HFFc6 (cell line): Measurements from ENCODE around the gene OR9A2. TPM values are rescaled to one million over a fixed set of nuclear protein-coding genes. Genes with fewer than 3 reads are reported as not detected.
"Not testable (repeated sequence)": the region's sequence is repeated elsewhere in the genome, so short reads cannot be mapped to it uniquely, and the experiment has no call there.

ENCODE experiments used
- DNase-seq: peaks from one replicate; pipeline ENCODE4 v3.0.0-alpha.2; 2018
- H3K27ac Mint-ChIP-seq: 2 replicates; pipeline ENCODE4 v1.8.0; 2020; ENCODE audit warnings: mild to moderate bottlenecking, mixed read lengths
- H3K27me3 Mint-ChIP-seq: 2 replicates; pipeline ENCODE4 v1.8.0; 2021; ENCODE audit warnings: mild to moderate bottlenecking, moderate library complexity, mixed read lengths; ENCODE audit not compliant: insufficient read depth
- H3K36me3 Mint-ChIP-seq: 2 replicates; pipeline ENCODE4 v1.8.0; 2021; ENCODE audit warnings: low read depth, mixed read lengths
- H3K4me1 Mint-ChIP-seq: 2 replicates; pipeline ENCODE4 v1.8.0; 2020; ENCODE audit warnings: low read depth, mixed read lengths
- H3K4me3 Mint-ChIP-seq: 2 replicates; pipeline ENCODE4 v1.8.0; 2020; ENCODE audit warnings: mild to moderate bottlenecking, moderate library complexity, mixed read lengths
- H3K9me3 Mint-ChIP-seq: 2 replicates; pipeline ENCODE4 v1.8.0; 2020; ENCODE audit warnings: mild to moderate bottlenecking, mixed read lengths
- CTCF ChIP-seq: fragments of 200-600 bp; sonication (generic); IDR thresholded peaks from 2 replicates; pipeline ENCODE4 v1.5.0; 2021; ENCODE audit warnings: antibody characterized with exemption, mild to moderate bottlenecking
- total RNA-seq, 6 experiments: library from RNA; stranded (reverse); fragmentation: NEBNext Ultra II Directional; extraction: Animal tissue kit (Norgen Biotek cat#: 25700); gene quantifications; 2 replicates in 1 of 6; 3 replicates in 5 of 6; pipeline ENCODE4 v1.2.3, GENCODE V29; 2021

Gene OR9A2
- total RNA-seq, 6 experiments from 2014 or later: not detected

GRCh38 chr7:142984297-142984696 is 42.6 kb downstream of the OR9A2 start:
- Mint-ChIP-seq H3K4me1 (no peaks in the 10 kb centered on the region), H3K4me3 (no peak overlapping the region), H3K9me3 (peaks cover 5% of the 10 kb centered on the region; the same call in 1 of the 2 replicates), H3K27ac (no peak overlapping the region), H3K36me3 (no peaks in the 10 kb centered on the region), H3K27me3 (peaks cover 4% of the 10 kb centered on the region; the same call in 1 of the 2 replicates)
- no peak for TF ChIP-seq CTCF
- no peak for DNase-seq

- DNase-seq: no peak
- Mint-ChIP-seq H3K4me1 (no peaks in the 10 kb centered on the region), H3K9me3 (peaks cover 5% of the 10 kb centered on the region; the same call in 1 of the 2 replicates), H3K4me3 (no peak overlapping the region), H3K36me3 (no peaks in the 10 kb centered on the region), H3K27me3 (peaks cover 4% of the 10 kb centered on the region; the same call in 1 of the 2 replicates), H3K27ac (no peak overlapping the region)
- TF ChIP-seq CTCF: no peak
Measured at GRCh38 chr7:142983825-142984224, 43.1 kb downstream of the OR9A2 start.

- DNase-seq, H3K27me3 Mint-ChIP-seq, H3K27ac Mint-ChIP-seq, H3K36me3 Mint-ChIP-seq, H3K4me1 Mint-ChIP-seq, H3K9me3 Mint-ChIP-seq, H3K4me3 Mint-ChIP-seq: not testable (repeated sequence)
Measured at GRCh38 chr7:142978402-142978801, 48.5 kb downstream of the OR9A2 start.

Other genes starting within 250 kb of the OR9A2 start
- gene EPHB6, start 172.1 kb downstream of the OR9A2 start, total RNA-seq: under 1 TPM; 0.26 to 0.69 (median 0.33) TPM
- not detected for gene TRPV6, start 141.4 kb downstream of the OR9A2 start, total RNA-seq
- gene TRPV5, start 93.4 kb downstream of the OR9A2 start, total RNA-seq: not detected
- not detected for gene LLCFC1, start 87.6 kb downstream of the OR9A2 start, total RNA-seq
- gene KEL, start 64.8 kb downstream of the OR9A2 start, total RNA-seq: not detected
- gene OR6V1, start 25.2 kb upstream of the OR9A2 start, total RNA-seq: not detected
- not detected for gene PIP, start 104.9 kb upstream of the OR9A2 start, total RNA-seq
- not detected for gene TAS2R39, start 156.3 kb upstream of the OR9A2 start, total RNA-seq
- gene TAS2R40, start 194.9 kb upstream of the OR9A2 start, total RNA-seq: not detected
- gene GSTK1, start 236.3 kb upstream of the OR9A2 start, total RNA-seq: 100 to 1,000 TPM in 2 of 6 experiments, 10 to 100 TPM in 4; 85.6 to 102 (median 89.4) TPM